HG03439 (cell line): ENCODE results near the gene ALDH1L1.
"Not testable (repeated sequence)": the region's sequence is repeated elsewhere in the genome, so short reads cannot be mapped to it uniquely, and the experiment has no call there.

Experiments used
- ATAC-seq: cut with Tn5 transposase; IDR thresholded peaks from one replicate; pipeline ENCODE4 v1.9.1; 2021; ENCODE audit warnings: mild to moderate bottlenecking, moderate library complexity; ENCODE audit not compliant: unreplicated experiment

ALDH1L1 gene

GRCh38 chr3:126108676-126109050 is 71.7 kb downstream of the ALDH1L1 start:
- ATAC-seq = no peak

GRCh38 chr3:126107957-126108675 is 72.3 kb downstream of the ALDH1L1 start:
- ATAC-seq = no peak

GRCh38 chr3:126107203-126107939 is 73.0 kb downstream of the ALDH1L1 start:
- ATAC-seq = no peak

- no peak for ATAC-seq
These were observed 73.8 kb downstream of the ALDH1L1 start for GRCh38 chr3:126106336-126107202.

DNA sequence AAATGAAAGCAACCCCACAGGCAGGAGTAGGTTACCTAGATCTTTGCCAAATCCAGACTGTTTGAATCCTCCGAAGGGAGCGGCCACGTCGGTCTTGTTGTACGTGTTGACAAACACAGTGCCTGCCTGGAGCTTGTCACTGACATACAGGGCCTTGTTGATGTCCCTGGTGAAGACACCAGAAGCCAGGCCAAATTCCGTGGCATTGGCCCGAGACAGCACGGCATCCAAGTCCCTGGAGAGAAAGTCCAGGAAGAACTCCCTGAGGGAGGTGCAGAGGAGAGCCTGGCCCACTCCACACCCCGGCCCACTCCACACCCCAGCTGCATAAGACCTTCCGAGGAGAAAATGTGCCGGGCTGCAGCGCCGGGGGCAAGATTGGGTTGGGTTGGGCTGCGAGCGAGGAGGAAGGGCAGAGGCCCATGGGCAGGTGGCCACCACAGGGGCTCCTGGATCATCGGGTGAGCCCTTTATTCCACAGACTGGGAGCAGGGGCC is 74.6 kb downstream of the ALDH1L1 start:
- no peak for ATAC-seq

DNA sequence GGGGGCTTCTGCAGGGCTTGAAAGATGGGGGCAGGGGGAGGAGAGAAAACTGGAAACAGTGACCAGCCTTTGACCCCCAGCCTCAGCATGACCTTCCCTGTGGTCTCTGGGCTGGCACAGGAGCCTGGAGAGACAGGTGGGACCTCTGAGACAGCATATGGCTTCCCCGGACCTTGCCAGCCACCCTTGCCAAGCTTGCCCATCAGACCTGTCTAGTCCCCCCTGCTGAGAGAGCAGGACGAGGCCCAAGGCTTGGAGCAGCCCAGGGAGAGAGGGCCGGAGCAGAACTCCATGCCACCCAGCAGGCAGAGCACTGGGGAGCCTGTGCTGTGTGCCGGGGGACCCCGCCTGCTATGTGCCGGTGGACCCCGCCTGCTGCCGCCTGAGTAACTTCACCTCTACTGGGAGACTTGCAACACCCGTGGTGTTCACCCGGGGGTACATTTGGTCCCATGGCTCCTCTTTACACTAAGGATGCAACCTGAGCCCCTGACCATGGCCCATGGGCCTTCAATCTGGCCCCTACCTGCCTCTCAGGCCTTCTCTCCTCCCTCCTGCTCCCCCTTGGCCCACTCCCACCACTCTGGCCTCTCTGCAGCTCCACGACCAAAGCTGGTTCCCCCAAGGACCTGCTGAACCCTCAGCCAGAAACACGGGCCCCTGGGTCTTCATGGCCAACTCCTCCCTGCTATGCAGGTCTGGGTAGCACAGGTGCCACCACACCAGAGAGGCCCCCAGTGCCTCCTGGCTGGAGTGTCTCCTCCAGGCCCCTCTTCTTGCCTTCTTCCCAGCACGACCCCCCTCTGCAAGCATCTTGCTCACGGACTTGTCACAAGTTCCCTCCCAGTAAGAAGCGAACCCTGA is 75.4 kb downstream of the ALDH1L1 start:
- no peak for ATAC-seq

GRCh38 chr3:126104028-126104635 is 76.3 kb downstream of the ALDH1L1 start:
- ATAC-seq = no peak

- ATAC-seq = no peak
These were observed 77.0 kb downstream of the ALDH1L1 start for GRCh38 chr3:126103121-126104027.

GRCh38 chr3:126102530-126102951 is 77.8 kb downstream of the ALDH1L1 start:
- no peak for ATAC-seq

DNA sequence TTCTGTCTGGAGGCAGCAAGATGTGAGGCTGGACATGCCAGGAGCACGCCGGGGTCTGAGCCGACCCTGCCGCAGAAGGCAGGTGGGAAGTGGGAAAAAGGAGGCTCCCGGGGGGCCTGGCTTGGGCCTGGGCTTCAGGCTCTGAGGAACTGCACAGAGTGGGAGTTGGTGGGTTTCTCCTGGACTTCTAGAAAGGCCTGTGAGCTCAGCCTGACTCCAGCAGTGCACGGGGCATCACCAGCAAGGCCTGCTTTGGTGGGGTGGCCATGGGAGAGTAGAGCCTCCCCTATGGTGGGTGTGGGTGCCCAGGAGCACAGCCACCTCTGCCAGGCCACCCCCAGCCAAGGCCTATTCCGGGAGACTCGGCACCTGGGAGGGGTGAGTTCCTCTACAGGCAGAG is 78.4 kb downstream of the ALDH1L1 start:
- ATAC-seq = no peak

DNA sequence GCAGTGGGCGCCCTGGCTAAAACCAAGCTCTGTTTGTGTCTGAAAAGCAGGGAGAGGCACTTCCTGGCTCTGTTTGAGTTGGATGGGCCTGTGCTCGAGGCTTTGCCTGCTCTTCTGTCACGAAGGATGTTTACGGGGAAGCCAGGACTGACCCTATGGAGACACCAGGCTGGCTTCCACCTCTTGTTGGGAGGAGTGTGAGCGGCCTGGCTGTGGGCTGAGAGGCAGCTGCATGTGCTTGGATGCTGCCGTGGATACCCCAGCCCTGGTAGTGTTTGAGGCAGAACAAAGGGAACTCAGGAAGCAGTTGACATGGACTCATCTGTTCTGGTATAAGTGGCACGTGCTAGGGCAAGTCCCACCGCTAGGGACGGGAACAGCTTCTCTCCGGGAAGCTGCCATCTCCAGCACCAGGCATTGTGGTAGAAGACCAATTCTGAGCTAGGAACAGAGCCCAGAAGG is 78.8 kb downstream of the ALDH1L1 start:
- no peak for ATAC-seq

- no peak for ATAC-seq
These were observed 79.6 kb downstream of the ALDH1L1 start for GRCh38 chr3:126100634-126101301.

- no peak for ATAC-seq
These were observed 80.1 kb downstream of the ALDH1L1 start for GRCh38 chr3:126100269-126100633.

DNA sequence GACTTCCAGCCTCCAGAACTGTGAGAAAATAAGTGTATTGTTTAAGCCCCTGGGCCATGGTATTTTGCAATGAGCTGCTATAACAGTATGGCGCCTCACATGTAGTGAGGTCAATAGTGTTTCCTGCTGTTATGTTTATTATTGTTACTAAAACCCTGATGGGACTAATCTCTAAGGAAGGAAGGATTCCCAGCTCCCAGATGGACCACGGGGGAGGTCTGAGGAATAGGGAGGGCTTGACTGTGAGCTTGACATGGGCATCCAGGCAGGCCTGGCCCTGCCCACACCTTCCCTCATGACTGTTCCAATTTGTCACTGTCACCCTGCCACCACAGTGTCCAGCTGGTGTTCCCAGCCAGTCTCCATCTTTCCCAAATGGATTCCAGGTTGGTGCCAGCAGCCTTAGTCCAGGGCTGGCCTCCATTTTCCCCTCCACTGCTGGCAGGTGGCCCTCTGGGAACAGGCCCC is 82.0 kb downstream of the ALDH1L1 start:
- ATAC-seq = no peak

- ATAC-seq = no peak
These were observed 82.6 kb downstream of the ALDH1L1 start for GRCh38 chr3:126097801-126098200.

GRCh38 chr3:126096274-126096673 is 84.1 kb downstream of the ALDH1L1 start:
- not testable (repeated sequence) for ATAC-seq

- ATAC-seq = not testable (repeated sequence)
These were observed 88.3 kb downstream of the ALDH1L1 start for GRCh38 chr3:126092128-126092527.

DNA sequence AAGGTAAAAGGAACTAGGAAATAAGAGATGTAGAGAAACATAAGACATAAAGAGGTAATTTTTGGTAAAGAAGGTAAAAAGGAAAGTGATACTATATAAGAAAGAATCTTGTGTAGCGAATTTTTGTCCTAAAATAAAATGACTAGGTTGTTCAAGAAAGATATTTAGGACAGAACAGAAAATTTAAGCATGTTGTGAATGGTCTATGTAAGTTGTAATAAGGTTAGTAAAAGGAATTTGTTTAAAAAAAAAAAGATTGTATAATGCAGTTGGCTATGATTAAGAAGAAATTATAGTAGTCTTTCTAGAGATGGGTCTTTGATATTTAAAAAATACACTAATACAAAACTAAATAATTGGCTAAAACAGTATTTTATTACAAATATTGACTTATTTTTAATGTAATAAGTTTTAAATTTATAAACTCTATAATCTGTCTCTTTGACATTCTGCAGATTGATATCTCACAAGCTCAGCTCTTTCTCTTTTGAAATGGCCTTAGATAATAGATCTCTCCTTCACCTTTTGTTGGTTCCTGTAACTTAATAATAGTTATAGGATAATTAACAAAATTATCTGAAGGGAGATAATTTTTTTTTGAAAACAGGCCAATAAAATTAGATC is 92.7 kb downstream of the ALDH1L1 start:
- ATAC-seq = no peak
